VCaP (cell line): ENCODE data around the gene SAC3D1.
"Not testable (repeated sequence)": the region's sequence is repeated elsewhere in the genome, so short reads cannot be mapped to it uniquely, and the experiment has no call there.

Experiments used
- H3K27ac ChIP-seq: fragments of 450-650 bp; 2 replicates; pipeline ENCODE4 v1.5.1; 2017
- TF ChIP-seq, protein P1 (sequence below): fragments of 450-650 bp; conservative IDR thresholded peaks from 2 replicates; pipeline ENCODE4 v1.5.1; 2017; ENCODE audit warnings: mild to moderate bottlenecking, moderate library complexity

SAC3D1 gene

DNA sequence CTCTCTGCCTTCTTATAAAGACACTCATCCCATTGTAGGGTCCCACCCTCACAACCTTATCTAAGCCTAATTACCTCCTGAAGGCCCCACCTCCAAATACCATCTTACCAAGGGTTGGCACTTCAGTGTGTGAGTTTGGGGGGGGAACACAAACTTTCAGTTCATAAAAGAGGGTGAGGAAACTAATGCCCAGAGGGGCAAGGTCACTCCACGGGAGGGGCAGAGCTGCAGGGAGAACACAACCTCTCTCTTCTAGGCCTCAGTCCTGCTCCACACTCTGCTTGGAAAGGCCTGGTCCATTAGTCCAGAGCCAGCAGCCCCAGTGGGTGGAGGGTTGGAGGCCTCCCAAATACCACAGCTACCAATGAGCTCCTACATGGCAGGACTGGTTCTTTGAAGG is 41.5 kb upstream of the SAC3D1 start:
- peak overlapping the region; percentile 30; the same call in 1 of the 2 replicates for H3K27ac ChIP-seq
- TF ChIP-seq, protein P1, sequence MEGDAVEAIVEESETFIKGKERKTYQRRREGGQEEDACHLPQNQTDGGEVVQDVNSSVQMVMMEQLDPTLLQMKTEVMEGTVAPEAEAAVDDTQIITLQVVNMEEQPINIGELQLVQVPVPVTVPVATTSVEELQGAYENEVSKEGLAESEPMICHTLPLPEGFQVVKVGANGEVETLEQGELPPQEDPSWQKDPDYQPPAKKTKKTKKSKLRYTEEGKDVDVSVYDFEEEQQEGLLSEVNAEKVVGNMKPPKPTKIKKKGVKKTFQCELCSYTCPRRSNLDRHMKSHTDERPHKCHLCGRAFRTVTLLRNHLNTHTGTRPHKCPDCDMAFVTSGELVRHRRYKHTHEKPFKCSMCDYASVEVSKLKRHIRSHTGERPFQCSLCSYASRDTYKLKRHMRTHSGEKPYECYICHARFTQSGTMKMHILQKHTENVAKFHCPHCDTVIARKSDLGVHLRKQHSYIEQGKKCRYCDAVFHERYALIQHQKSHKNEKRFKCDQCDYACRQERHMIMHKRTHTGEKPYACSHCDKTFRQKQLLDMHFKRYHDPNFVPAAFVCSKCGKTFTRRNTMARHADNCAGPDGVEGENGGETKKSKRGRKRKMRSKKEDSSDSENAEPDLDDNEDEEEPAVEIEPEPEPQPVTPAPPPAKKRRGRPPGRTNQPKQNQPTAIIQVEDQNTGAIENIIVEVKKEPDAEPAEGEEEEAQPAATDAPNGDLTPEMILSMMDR = no peak

- TF ChIP-seq, protein P1 = no peak
- H3K27ac ChIP-seq = no peak overlapping the region
These were observed 38.3 kb upstream of the SAC3D1 start for GRCh38 chr11:65002706-65003105.

GRCh38 chr11:65003282-65003681 is 37.7 kb upstream of the SAC3D1 start:
- TF ChIP-seq, protein P1 = no peak
- H3K27ac ChIP-seq = no peak overlapping the region

GRCh38 chr11:65003968-65004367 is 37.0 kb upstream of the SAC3D1 start:
- H3K27ac ChIP-seq = not testable (repeated sequence)

DNA sequence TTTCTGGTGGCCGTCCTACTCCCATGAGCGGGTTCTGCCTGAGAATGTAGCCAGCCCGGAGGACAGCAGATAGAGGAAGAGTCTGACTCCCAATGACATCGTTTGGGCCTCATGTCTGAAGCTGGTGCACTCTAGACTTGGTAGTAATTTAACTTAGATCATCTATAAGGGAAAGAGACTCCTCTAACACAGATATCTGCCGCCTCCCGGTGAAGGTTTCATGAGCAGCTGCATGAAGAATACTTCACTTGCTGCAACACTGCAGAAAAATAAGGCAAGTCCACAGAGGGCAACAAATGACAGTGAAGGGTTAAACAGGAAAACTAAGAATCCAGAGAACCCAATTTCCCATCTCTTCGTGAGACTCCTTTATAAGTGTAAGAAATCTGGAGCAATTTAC is 33.0 kb upstream of the SAC3D1 start:
- peak overlapping the region; percentile 61 for H3K27ac ChIP-seq

GRCh38 chr11:65008873-65009272 is 32.1 kb upstream of the SAC3D1 start:
- no peak overlapping the region for H3K27ac ChIP-seq
- TF ChIP-seq, protein P1 = no peak

More for the DNA sequence above, 33.0 kb upstream of the SAC3D1 start:
- TF ChIP-seq, protein P1 = no peak

GRCh38 chr11:65013130-65013887 is 27.7 kb upstream of the SAC3D1 start:
- H3K27ac ChIP-seq = peak overlapping the region; percentile 99
- TF ChIP-seq, protein P1 = no peak; the same call in 1 of the 2 replicates

DNA sequence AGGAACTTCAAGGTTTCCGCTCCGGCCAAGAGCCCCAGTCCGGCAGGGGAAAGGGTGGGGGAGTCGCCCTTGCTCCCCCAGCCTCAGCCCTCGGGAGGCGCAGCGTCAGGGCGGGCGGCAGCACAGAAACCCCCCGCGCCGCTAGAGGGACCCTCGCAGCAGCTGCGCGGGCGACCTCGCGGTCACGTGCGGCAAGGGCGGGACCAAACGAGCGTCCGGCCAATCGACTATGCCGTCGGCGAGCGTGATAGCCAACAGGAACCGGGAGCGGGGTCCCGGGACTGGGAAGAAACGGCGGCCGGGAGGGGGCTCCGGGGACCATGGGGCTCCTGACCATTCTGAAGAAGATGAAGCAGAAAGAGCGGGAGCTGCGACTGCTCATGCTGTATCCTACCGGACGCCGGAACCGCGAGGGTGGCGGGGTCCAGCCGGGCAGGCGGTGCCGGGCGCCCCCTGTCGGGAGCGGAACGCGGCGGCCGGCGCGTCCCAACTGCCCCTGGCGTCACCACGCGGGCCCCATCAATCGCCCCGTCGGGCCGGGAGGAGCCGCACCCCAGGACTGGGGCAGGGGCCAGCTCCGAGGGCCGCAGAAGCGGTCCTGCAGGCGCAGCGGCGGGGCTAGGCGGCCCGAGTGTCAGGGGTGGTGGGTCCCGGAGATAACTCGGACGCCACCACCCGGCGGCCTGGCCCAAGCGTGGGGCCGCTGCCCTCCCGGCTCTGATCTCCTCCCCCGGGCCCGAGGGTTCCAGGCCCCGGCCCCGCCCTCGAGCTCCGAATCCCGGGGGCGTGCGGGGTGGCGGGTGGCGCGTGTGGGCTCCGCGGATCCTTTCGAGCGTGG is 26.9 kb upstream of the SAC3D1 start, which contains the start of gene ARL2:
Gene ARL2, plus strand, starts transcription at position 273 of the 838 bp plus-strand sequence. Its CDS starts 48 bp downstream, at position 321.
- TF ChIP-seq, protein P1 = peak; percentile 99
- H3K27ac ChIP-seq = peak within 1 kb of the TSS; percentile 99
